Measurements from ENCODE around the gene HOXB9. TPM values are rescaled to one million over a fixed set of nuclear protein-coding genes. Genes with fewer than 3 reads are reported as not detected.

Gene HOXB9
- total RNA-seq (1 to 10 TPM; 2.0 to 2.6 TPM), polyA plus RNA-seq (not detected)

DNA sequence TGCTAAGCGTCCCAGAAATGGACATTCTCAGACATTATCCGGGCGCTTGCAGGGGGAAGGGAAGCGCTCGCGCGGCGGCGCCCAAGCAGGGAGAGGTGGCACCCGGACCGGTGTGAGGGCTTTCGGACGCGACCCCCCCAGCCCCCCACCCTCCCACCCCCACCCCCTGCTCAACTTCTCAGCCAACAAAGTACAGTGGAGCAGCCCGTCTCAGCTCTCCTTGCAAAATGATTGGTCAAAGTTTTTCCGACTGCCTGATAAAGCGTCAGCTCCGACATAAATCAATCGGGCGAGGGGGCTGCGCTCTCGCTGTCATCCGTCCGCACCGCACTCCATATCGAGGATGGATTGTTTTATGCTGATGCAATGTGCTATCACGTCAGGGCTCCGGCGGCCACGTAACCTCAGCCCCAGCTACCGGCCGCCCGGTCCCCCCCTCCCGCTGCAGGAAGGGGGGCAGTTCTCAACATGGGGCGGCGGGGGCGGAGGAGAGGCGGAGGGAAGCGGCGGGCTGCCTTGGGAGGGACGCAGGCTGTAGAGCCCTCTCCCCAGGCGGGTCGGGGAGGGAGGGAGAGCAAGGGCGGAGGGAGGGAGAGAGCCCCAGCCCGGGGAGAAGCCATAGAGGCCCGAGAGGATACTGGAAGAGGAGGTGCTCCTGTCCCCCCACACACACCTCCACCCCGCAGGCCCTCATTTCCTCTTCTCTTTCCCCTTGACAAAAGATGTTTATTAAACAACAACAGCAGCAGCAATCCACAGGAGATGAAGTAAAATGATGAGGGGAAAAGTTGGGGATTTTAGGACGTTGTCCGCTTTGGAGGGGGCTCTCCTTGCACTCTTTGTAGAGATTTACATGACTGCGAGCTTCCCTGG is at the start of gene HOXB9:
Gene HOXB9, minus strand, starts transcription at position 114 of the 873 bp plus-strand sequence. Its CDS starts 89 bp downstream, at position 25.
- Histone ChIP-seq H3K27ac (ENCODE audit: low read depth, low read length) (peak within 1 kb of the TSS; percentile 79), H3K27me3 (ENCODE audit: insufficient read depth, low read length, poor library complexity, severe bottlenecking) (peaks cover 80% of the 10 kb centered on the region), H3K36me3 (ENCODE audit: insufficient read depth, low read length) (no peaks in the 10 kb centered on the region), H3K9me3 (ENCODE audit: low read length) (no peaks in the 10 kb centered on the region), H3K4me1 (ENCODE audit: insufficient read depth, low read length) (peaks cover 21% of the 10 kb centered on the region), H3K4me3 (ENCODE audit: low read length) (peak within 1 kb of the TSS; percentile 41)
- H3K4me3 Mint-ChIP-seq, result peak within 1 kb of the TSS; percentile 76 to 93 (median 87)
- peaks cover 6 to 21% (median 12%) of the 10 kb centered on the region in 3 donors for H3K4me1 Mint-ChIP-seq
- CTCF ChIA-PET, result interaction anchor here (0.7 to 5.8 kb wide), 8 partner anchors 8 to 677 kb away, joined by 3 to 25 read pairs (median 4); partner anchors contain the start of gene HOXB5
- H3K36me3 Mint-ChIP-seq, result no peaks in the 10 kb centered on the region
- peak in 4 of 5 donors; percentile 40 to 66 (median 50) for DNase-seq
- POLR2A ChIA-PET, result interaction anchor here (0.6 kb wide), 1 partner anchor 153 kb away, joined by 4 read pairs; no protein-coding TSS in a partner anchor
- H3K27ac Mint-ChIP-seq, result peak within 1 kb of the TSS; percentile 47 to 93 (median 72)
- peaks cover 0 to 5% (median 0%) of the 10 kb centered on the region in 5 donors for H3K9me3 Mint-ChIP-seq
- peaks cover 58 to 91% of the 10 kb centered on the region in 2 donors for H3K27me3 Mint-ChIP-seq

- Mint-ChIP-seq H3K4me1 (peaks cover 4 to 6% (median 5%) of the 10 kb centered on the region in 3 donors), H3K9me3 (no peaks in the 10 kb centered on the region), H3K36me3 (no peaks in the 10 kb centered on the region), H3K27ac (no peak overlapping the region), H3K27me3 (peaks cover 38 to 40% of the 10 kb centered on the region in 2 donors), H3K4me3 (no peak overlapping the region)
- no peaks in the 10 kb centered on the region for H3K36me3 ChIP-seq (ENCODE audit: insufficient read depth, low read length)
- peaks cover 6% of the 10 kb centered on the region for H3K4me1 ChIP-seq (ENCODE audit: insufficient read depth, low read length)
- ChIA-PET POLR2A (no interaction called here), CTCF (interaction anchor here (0.9 to 1.7 kb wide), 5 partner anchors 9 to 150 kb away, joined by 3 to 5 read pairs (median 4); no protein-coding TSS in a partner anchor)
- no peaks in the 10 kb centered on the region for H3K27me3 ChIP-seq (ENCODE audit: insufficient read depth, low read length, poor library complexity, severe bottlenecking)
- H3K27ac ChIP-seq (ENCODE audit: low read depth, low read length), result no peak overlapping the region
- no peaks in the 10 kb centered on the region for H3K9me3 ChIP-seq (ENCODE audit: low read length)
- no peak overlapping the region for H3K4me3 ChIP-seq (ENCODE audit: low read length)
- DNase-seq, result no peak
These were observed 46.2 kb upstream of the HOXB9 start for GRCh38 chr17:48672340-48672739.

DNA sequence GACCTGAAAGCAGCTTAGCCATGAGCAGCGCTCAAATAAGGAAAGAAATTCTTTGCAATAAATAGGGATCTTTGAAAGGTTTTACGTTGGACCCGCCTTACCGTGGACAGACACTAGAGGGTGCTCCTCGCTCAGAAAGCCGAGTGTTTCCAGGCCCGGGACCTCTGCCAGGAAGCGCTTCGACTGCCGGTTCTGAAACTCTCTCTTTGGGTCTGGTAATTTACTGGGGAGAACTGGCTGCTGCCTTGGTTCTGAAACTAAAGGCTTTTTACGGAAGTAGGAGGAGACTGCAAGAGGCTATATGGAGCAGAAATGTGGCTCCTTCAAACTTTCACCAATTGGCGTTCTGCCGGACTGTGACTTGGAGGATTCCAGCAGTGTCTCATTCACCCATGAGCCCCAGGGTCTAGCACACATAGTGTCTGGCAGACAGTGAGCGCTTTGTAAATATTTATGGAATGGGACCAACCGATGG is 45.6 kb upstream of the HOXB9 start:
- Histone ChIP-seq H3K36me3 (ENCODE audit: insufficient read depth, low read length) (no peaks in the 10 kb centered on the region), H3K27ac (ENCODE audit: low read depth, low read length) (no peak overlapping the region), H3K4me3 (ENCODE audit: low read length) (no peak overlapping the region), H3K4me1 (ENCODE audit: insufficient read depth, low read length) (peaks cover 6% of the 10 kb centered on the region), H3K27me3 (ENCODE audit: insufficient read depth, low read length, poor library complexity, severe bottlenecking) (no peaks in the 10 kb centered on the region), H3K9me3 (ENCODE audit: low read length) (no peaks in the 10 kb centered on the region)
- Mint-ChIP-seq H3K27ac (no peak overlapping the region), H3K9me3 (no peaks in the 10 kb centered on the region), H3K27me3 (peaks cover 32 to 44% of the 10 kb centered on the region in 2 donors), H3K4me3 (peak overlapping the region in 5 of 7 donors; percentile 6 to 78 (median 42)), H3K4me1 (peaks cover 4 to 6% (median 5%) of the 10 kb centered on the region in 3 donors), H3K36me3 (no peaks in the 10 kb centered on the region)
- POLR2A ChIA-PET, result no interaction called here
- CTCF ChIA-PET, result interaction anchor here (0.9 to 1.7 kb wide), 7 partner anchors 10 to 362 kb away, joined by 3 to 5 read pairs (median 4); no protein-coding TSS in a partner anchor
- DNase-seq, result peak; percentile 47 to 76 (median 57)

GRCh38 chr17:48663134-48663924 is 37.2 kb upstream of the HOXB9 start:
- no peaks in the 10 kb centered on the region for H3K36me3 ChIP-seq (ENCODE audit: insufficient read depth, low read length)
- no peaks in the 10 kb centered on the region for H3K9me3 ChIP-seq (ENCODE audit: low read length)
- no peak for DNase-seq
- Mint-ChIP-seq H3K27ac (no peak overlapping the region), H3K4me1 (no peaks in the 10 kb centered on the region), H3K27me3 (peaks cover 5 to 29% of the 10 kb centered on the region in 2 donors), H3K9me3 (no peaks in the 10 kb centered on the region), H3K36me3 (no peaks in the 10 kb centered on the region), H3K4me3 (no peak overlapping the region)
- ChIA-PET POLR2A (no interaction called here), CTCF (interaction anchor here (1.2 to 1.3 kb wide), 2 partner anchors 13 to 15 kb away, joined by 3 to 6 read pairs; no protein-coding TSS in a partner anchor)
- H3K4me3 ChIP-seq (ENCODE audit: low read length), result no peak overlapping the region
- no peaks in the 10 kb centered on the region for H3K27me3 ChIP-seq (ENCODE audit: insufficient read depth, low read length, poor library complexity, severe bottlenecking)
- H3K4me1 ChIP-seq (ENCODE audit: insufficient read depth, low read length), result no peaks in the 10 kb centered on the region
- H3K27ac ChIP-seq (ENCODE audit: low read depth, low read length), result no peak overlapping the region

DNA sequence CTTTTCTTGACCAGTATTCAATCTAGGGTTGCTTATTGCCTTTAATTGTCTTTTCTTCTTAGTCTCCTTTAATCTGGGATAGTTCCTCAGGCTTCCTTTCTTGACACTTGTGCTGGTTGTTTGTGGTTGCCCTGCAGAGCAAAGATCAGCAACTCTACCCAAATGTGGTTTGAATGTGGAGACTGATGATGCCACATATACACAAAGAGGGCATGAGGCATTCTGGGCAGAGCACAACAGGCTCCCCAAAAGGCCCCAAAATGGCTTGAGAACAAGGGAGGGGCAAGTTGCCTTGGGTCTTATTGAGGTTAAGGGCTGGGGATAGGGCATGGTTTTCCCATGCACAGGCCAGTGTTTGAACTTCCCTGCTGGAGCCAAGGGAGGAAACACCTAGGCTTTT is 29.8 kb upstream of the HOXB9 start:
- Histone ChIP-seq H3K4me3 (ENCODE audit: low read length) (no peak overlapping the region), H3K36me3 (ENCODE audit: insufficient read depth, low read length) (no peaks in the 10 kb centered on the region), H3K4me1 (ENCODE audit: insufficient read depth, low read length) (no peaks in the 10 kb centered on the region), H3K9me3 (ENCODE audit: low read length) (no peaks in the 10 kb centered on the region), H3K27me3 (ENCODE audit: insufficient read depth, low read length, poor library complexity, severe bottlenecking) (no peaks in the 10 kb centered on the region), H3K27ac (ENCODE audit: low read depth, low read length) (no peak overlapping the region)
- Mint-ChIP-seq H3K27ac (peak overlapping the region in 2 of 8 donors; percentile 73 to 81), H3K9me3 (no peaks in the 10 kb centered on the region), H3K36me3 (no peaks in the 10 kb centered on the region), H3K4me1 (peaks cover 8 to 10% (median 9%) of the 10 kb centered on the region in 3 donors), H3K27me3 (peaks cover 0 to 2% of the 10 kb centered on the region in 2 donors), H3K4me3 (no peak overlapping the region)
- CTCF ChIA-PET, result interaction anchor here (1.3 to 1.9 kb wide), 3 partner anchors 19 to 37 kb away, joined by 5 to 7 read pairs (median 5); no protein-coding TSS in a partner anchor
- POLR2A ChIA-PET, result no interaction called here
- DNase-seq, result no peak

DNA sequence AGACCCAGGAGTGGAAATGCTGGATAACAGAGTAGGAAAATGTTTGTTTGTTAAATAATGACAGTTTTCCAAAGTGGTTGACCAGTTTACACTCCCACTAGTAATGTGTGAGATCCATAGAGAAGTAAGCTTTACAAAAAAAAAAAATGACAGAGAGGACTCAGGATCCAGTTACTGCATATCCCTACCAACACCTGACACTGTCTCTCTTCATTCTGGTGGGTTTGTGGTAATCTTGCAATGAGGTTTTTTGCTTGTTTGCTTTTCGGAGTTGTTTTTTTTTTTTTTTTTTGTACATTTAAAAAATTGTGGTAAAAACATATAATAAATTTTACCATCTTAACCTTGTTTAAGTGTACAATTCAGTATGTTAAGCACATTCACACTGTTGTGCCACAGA is 23.6 kb upstream of the HOXB9 start:
- peaks cover 16 to 30% (median 27%) of the 10 kb centered on the region in 3 donors for H3K4me1 Mint-ChIP-seq
- H3K4me3 Mint-ChIP-seq, result no peak overlapping the region
- no peaks in the 10 kb centered on the region for H3K9me3 ChIP-seq (ENCODE audit: low read length)
- H3K27ac ChIP-seq (ENCODE audit: low read depth, low read length), result no peak overlapping the region
- H3K9me3 Mint-ChIP-seq, result no peaks in the 10 kb centered on the region
- DNase-seq, result no peak
- CTCF ChIA-PET, result interaction anchor here (1.6 kb wide), 1 partner anchor 13 kb away, joined by 6 read pairs; no protein-coding TSS in a partner anchor
- H3K36me3 Mint-ChIP-seq, result peaks cover 0 to 1% (median 0%) of the 10 kb centered on the region in 3 donors
- peaks cover 20 to 21% of the 10 kb centered on the region in 2 donors for H3K27me3 Mint-ChIP-seq
- H3K4me3 ChIP-seq (ENCODE audit: low read length), result no peak overlapping the region
- H3K27me3 ChIP-seq (ENCODE audit: insufficient read depth, low read length, poor library complexity, severe bottlenecking), result peaks cover 10% of the 10 kb centered on the region
- no peak overlapping the region for H3K27ac Mint-ChIP-seq
- no peaks in the 10 kb centered on the region for H3K36me3 ChIP-seq (ENCODE audit: insufficient read depth, low read length)
- POLR2A ChIA-PET, result no interaction called here
- peaks cover 15% of the 10 kb centered on the region for H3K4me1 ChIP-seq (ENCODE audit: insufficient read depth, low read length)

GRCh38 chr17:48647963-48648245 is 21.7 kb upstream of the HOXB9 start:
- ChIA-PET CTCF (interaction anchor here (1.2 to 2.5 kb wide), 2 partner anchors 11 to 22 kb away, joined by 3 to 13 read pairs; partner anchors contain the start of gene HOXB9), POLR2A (no interaction called here)
- Mint-ChIP-seq H3K9me3 (no peaks in the 10 kb centered on the region), H3K27ac (peak overlapping the region in 2 of 8 donors; percentile 15 to 38), H3K4me1 (peaks cover 16 to 30% (median 27%) of the 10 kb centered on the region in 3 donors), H3K4me3 (peak overlapping the region; percentile 82 to 96 (median 87)), H3K27me3 (peaks cover 37 to 39% of the 10 kb centered on the region in 2 donors), H3K36me3 (peaks cover 0 to 1% (median 0%) of the 10 kb centered on the region in 3 donors)
- peaks cover 18% of the 10 kb centered on the region for H3K27me3 ChIP-seq (ENCODE audit: insufficient read depth, low read length, poor library complexity, severe bottlenecking)
- H3K36me3 ChIP-seq (ENCODE audit: insufficient read depth, low read length), result no peaks in the 10 kb centered on the region
- H3K9me3 ChIP-seq (ENCODE audit: low read length), result no peaks in the 10 kb centered on the region
- H3K4me3 ChIP-seq (ENCODE audit: low read length), result no peak overlapping the region
- peaks cover 15% of the 10 kb centered on the region for H3K4me1 ChIP-seq (ENCODE audit: insufficient read depth, low read length)
- H3K27ac ChIP-seq (ENCODE audit: low read depth, low read length), result no peak overlapping the region
- no peak for DNase-seq

Data from CD8-positive, alpha-beta memory T cell (primary cell).